Loucy (cell line): Measurements from ENCODE around the gene ATP11B.
"Not testable (repeated sequence)": the region's sequence is repeated elsewhere in the genome, so short reads cannot be mapped to it uniquely, and the experiment has no call there.

Source experiments
- CTCF ChIP-seq: fragments of 200-600 bp; sonication (generic); conservative IDR thresholded peaks from 2 replicates; pipeline ENCODE4 v1.5.1; 2014; ENCODE audit warnings: mild to moderate bottlenecking, antibody characterized with exemption, low read length
- EZH2phosphoT487 ChIP-seq: fragments of 200-600 bp; IDR thresholded peaks from 2 replicates; pipeline ENCODE4 v1.6.1; 2018; ENCODE audit warnings: antibody characterized with exemption, mild to moderate bottlenecking, moderate library complexity, borderline replicate concordance

- not testable (repeated sequence) for TF ChIP-seq CTCF, EZH2phosphoT487
These were observed 5.8 kb downstream of the ATP11B start for GRCh38 chr3:182799143-182799542.
